Forelimb muscle (tissue), 1 donor: Measurements from ENCODE around the gene CPXM2. TPM values are rescaled to one million over a fixed set of nuclear protein-coding genes. Genes with fewer than 3 reads are reported as not detected.

Experiments used
- DNase-seq: peaks from one replicate; pipeline ENCODE4 v3.0.0-alpha.2; 2013; ENCODE audit warnings: low read depth
- polyA plus RNA-seq: library from polyadenylated mRNA; unstranded; fragments of 120-200 nt; gene quantifications from one replicate; pipeline ENCODE4 v1.2.1, GENCODE V29; 2013; ENCODE audit not compliant: insufficient read length

The CPXM2 gene
- polyA plus RNA-seq, 1 donor: 0.25 TPM

- no peak for DNase-seq
These were observed 13.3 kb upstream of the CPXM2 start for GRCh38 chr10:123904834-123905409.

DNA sequence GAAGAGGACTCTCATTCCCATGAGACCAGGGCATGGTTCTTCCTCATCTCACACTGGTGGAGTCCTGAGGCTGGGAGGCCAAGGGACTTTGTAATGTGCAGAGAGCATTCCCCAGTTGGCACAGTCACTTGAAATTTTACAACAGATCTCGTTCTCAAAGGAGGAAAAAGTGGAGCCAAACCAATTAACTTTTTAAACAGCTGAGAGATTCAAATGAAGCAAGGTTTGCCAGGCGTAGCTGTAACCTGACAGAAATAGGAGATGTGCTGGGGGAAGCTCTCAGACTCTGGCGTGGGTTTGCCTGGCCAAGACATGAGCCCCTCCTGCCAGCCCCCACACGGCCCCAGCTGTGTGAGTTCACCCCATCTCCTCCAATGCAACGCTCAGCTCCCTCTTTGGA, 12.0 kb upstream of the CPXM2 start:
- no peak for DNase-seq

DNA sequence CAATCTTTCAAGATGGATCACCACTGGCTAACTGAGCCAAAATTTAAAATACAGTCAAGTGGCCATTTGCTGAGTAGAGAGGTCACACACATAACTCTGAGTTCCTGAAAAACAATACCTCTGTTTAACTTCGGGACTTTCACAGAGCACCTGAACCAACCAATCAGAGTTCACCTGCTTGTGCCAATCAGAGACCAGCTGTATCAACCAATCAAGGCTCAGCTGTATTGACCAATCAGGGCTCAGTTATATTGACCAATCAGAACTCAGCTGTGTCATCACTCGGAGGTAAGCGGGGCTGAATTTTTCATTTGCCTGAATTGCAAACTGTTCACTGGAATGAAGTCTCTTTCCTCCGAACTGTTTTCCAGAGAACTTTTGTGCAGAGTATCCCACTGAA, 10.0 kb upstream of the CPXM2 start:
- no peak for DNase-seq

GRCh38 chr10:123897146-123897545, 5.5 kb upstream of the CPXM2 start:
- no peak for DNase-seq

DNA sequence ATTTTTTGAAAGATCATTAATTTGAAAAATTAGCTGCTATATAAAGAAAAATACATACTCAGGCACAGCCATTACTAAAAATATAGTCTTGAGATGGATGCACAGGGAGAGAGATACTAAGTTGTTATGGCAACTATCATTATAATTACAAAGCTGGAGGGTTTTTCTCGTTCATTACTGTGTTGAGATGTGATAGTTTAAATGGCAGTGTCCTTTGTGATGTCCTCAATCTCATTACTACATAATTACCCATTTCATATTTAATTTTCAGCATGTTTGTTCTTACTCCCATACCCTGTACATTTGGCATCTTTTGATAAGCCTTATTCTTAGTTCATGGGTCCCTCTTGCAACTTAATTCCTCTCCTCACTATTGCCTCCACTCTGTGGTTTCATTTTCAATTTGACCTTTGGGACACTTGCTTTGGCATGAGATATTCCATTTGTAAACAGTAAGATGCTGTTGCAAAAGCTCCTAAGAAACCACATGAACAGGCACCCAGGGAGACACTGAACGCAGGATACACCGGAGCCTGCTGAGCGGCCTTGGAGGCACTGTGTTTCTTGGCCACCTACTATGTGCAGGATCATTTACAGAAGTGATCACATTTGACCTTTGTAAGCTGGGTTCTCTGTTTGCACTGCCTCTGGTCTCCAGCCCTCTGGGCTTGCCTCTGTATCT, 4.8 kb upstream of the CPXM2 start:
- DNase-seq: no peak

GRCh38 chr10:123893651-123894050, 2.0 kb upstream of the CPXM2 start:
- no peak for DNase-seq

DNA sequence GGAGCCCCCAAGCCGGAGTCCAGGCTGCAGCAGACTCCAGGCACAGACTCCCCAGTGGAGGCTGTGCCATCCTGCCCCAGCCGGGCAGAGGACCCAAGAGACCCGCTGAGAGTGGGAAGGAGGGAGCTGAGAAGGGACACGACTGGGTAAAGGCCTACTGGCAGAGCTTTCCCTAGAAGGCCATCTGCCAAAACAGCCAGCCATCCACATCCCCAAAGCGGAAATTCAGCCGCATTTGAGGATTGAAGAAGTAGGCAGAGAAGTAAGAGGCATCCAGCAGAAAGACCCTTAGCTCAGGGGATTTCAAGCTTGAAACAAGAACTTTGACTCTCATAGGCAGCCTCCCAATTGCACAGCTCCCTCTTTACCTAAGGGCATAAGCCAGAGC, 857 bp downstream of the CPXM2 start:
- DNase-seq: no peak

DNA sequence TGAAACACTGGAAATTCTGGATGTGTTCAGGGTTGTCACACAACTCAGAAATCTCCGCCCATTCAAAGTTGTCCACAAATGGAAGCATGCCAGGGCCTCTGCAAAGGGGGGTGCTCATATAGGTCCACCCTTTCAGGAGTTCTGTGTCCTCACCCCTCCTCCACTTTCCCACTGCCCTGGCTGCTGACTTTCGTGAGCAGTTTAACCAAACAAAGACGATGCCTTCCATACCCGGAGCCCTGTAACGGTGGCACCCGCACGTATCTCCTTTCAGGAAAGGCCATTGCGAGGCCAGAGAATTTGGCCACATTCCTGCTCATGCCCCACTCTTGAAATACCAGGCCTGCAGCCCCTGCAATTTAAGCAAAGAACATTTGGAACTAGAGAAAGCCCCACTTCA, 1.4 kb downstream of the CPXM2 start:
- no peak for DNase-seq

- DNase-seq: no peak
These were observed 1.8 kb downstream of the CPXM2 start for GRCh38 chr10:123889821-123890220.

DNA sequence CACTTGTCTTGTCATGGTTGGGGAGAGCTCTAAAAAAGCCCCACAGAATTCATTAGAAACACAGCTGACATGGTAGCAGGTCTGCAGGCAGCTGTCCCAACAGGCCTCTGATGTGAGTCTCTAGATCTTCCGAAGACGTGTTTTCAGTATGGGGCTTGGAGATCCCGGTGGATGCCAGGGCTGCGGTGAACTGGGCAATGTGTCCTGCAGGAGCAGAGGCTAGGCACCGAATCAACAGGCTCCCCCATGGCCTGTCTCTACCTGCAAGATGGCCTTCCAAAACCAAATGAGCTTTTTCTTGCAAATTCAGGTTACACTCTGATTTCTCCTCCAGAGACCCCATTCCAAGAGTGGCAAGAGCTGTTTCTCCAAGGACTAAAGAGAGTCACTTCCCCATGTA, 2.9 kb downstream of the CPXM2 start:
- DNase-seq: no peak

- no peak for DNase-seq
These were observed 3.4 kb downstream of the CPXM2 start for GRCh38 chr10:123888256-123888655.

DNA sequence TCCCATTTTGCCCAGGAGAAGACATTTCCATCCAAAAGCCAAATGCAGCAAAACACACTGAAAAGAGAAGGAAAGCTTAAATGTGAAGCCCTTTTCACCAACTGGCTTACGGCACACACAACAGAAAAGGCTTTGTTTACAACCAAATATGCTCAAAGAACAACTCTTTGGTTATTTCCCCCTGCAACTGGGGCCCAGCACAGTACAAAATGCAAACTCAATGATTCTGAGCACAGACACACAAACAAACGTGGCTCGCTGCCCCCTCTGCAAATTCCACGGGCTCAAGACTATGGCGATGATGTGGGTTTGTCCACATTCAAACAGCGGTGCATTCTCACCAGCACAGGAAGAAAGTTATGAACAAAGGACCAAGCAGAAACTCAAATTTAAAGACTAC, 5.3 kb downstream of the CPXM2 start:
- no peak for DNase-seq

DNA sequence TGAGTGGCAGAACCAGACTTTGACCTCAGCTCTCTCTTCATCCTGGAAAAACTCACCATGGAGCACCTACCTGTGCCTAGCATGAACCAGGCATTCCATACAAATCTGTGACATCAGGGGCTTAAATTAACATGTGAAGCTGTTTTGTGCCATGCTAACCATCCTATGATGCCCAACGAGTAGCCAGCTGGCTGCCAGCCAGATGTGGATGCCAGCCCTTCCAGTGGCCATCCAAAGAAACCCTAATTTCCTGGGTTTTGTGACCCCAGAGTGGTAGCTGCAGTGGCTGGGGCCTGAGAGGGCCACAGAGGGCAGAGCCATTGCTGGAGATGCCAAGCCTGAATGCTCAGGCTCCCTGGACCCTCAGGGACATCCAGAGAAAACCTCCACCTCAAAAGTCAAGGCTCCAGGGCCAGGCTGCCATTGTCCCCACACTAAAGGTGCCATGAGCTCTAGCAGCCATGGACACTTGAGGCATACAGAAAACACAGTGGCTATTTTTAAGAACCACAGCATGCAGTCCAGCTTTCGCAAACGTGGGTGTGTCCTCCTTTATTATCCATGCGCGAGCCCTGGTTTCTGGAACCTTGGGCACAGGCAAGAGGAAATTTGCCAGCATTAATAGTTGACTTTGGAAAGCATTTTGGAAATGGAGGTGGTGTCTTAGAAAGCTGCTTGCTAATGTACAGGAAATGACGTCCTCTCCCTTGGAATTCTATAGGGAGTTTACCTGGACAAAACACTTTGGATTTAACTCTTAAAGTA, 6.0 kb downstream of the CPXM2 start:
- no peak for DNase-seq

DNA sequence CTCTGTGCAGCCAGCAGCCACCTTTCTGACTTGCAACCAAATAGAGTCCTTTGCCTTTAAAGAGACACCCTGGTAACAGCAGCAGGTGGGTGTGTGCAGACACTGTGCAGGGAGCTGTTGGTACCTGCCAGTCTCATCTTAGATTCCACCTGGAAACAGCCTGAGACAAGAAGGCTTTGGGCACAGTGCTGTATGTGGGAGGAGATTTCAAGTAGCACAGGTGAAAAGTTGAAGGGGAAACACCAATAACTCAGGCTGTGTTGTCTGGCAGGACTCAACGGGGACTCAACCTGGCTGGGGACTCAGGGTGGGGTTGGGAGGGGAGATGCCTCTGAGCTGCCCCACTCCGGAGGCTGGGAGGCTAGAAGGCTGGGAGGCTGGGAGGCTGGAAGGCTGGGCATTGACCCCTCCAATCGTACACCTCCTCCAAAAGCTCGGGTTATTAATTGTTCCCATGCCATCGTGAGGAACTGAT, 6.7 kb downstream of the CPXM2 start:
- no peak for DNase-seq

DNA sequence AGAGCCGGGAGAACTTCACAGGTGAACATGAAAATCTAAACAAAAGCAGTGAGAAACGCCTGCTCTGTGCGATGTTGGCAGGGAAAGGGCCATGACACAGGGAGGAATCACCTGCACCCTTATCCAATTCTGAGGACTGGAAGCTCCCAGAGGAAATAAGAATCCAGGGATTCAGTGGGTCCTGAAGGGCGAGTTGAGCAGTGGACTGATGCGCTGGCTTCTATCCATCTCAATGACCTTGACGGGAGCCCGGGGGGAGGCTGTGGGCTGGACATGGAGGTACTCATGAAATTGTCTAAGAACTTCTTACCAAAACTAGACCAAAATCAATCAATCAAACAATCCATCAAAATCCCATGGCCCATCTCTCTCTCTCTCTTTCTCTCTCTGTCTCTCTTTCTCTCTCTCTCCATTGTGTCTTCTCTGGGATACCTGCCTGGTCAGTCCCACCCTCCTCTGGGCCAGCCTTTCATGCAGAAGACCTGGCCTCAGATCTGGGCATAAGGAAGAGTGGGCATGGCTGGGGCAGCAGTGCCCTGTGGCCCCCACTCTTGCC, 7.2 kb downstream of the CPXM2 start:
- no peak for DNase-seq

DNA sequence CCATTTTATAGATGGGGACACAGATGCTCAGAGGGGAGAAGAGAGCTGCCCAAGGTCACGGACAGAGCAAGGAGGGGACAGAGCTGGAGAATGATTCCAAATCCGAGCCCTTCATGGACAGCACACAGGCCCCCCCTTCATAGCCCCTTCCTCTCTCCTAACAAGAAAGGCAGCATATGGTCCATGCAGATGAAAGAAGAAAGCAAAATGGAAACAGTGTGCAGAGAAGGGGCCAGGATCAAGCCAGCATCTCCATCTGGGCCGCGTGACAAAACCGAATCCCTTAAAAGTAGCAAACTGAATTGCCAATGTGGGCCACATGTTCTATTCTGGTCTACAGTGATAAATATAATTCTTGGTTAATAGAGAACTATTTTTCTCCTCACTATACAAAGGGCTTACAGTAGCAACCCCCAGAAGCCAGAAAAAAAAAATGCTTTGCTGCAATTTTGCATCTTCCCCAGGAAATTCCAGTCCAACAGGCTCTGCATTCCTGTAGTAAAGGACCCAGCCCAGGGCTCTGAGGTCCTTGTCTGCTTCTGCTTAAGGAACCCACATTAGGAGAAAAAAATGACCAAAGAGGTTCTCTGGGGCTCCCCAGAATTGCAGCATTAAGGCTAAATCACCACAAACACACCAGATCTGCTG, 7.8 kb downstream of the CPXM2 start:
- DNase-seq: no peak

DNA sequence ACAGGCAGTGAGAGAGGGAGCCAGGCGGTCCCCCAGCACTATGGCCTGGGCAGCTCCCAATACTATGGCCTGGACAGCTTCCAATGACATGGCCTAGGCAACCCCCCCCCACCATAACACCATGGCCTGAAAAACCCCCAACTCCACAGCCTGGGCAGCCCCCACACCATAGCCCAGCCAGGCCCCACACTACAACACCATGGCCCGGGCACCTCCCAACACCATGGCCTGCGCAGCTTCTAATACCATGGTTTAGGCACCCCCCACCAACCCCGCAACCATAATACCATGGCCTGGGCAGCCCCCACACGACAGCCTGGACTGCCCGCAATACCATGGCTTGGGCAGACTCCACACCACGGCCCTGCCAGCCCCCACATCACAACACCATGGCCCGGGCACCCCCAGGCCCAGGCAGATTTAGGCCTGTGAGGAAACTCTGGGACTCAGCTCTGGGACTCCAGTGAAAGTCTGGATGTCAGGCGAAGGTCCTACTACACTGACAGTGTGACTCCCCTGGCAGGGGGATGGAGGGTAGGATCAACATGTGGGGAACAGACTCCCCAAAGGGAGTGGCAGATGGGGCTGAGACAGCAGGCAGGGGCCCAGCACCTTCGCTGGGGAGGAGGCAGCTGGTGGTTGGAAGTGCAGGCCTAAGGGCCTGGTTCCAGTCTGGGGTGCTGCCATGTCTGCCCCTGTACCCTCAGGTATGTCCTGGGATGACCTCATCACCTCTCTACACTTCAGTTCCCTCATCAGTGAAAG, 8.7 kb downstream of the CPXM2 start:
- no peak for DNase-seq

DNA sequence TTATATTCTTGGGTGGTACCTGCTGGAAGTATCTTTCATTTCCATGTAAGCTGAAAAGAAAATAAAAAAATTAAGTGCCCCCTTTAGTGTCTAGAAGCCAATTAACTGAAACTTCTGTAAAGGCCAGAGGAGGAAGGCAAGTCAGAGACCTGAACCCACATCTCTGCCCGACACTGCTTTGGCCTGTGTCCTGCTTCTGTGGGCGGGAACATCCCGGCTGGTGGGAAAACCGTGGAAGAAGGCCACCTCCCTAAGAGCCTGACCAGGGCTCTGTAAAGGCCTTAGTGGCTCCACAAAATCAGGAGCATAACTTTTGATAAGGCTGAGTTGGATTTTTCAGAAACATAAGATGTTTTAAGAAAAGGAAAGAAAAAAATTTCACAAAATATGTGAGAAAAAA, 9.4 kb downstream of the CPXM2 start:
- no peak for DNase-seq

- no peak for DNase-seq
These were observed 11.9 kb downstream of the CPXM2 start for GRCh38 chr10:123879606-123880257.

DNA sequence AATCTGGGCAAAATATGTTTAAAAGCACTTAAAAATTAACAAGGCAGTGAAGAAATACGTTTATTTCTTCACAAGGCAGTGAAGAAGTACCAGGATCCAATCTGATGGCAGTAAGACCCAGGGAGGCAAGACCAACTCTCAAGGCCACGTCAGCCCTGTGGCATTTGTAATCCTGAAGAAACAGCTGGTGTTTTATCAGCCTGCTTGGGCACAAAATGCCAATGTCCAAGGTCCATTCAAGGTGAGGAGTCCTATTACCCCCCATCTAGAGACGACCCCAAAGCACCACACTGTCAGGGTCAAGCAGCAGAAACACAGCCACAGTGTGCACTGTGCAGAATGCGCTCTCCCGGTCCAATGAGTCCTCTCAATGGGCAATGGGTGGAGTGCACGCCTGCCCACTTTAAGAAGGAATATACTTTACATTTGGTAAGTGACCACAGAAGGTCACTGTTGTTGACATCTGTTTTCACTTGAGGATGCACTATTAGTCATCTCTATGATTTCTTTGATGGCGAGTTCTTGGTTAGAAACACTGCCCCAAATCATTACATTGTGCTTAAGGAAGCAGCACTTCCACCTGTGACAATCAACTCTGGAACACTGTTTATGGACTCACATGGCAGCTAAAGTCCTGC, 12.8 kb downstream of the CPXM2 start:
- DNase-seq: no peak
